Fibroblast of mammary gland (primary cell): Measurements from ENCODE around the gene SLC9A2.

ENCODE experiments used
- DNase-seq: peaks from one replicate; pipeline ENCODE4 v3.0.0-alpha.2; 2010; ENCODE audit warnings: low read depth
- H3K4me3 ChIP-seq: 2 replicates; pipeline ENCODE4 v1.5.1; 2011; ENCODE audit warnings: low read depth, mild to moderate bottlenecking, low read length, moderate library complexity; ENCODE audit not compliant: control insufficient read depth
- CTCF ChIP-seq: conservative IDR thresholded peaks from 2 replicates; pipeline ENCODE4 v1.5.1; 2011; ENCODE audit warnings: low read depth, low read length, inconsistent platforms; ENCODE audit not compliant: control insufficient read depth, insufficient read depth

The SLC9A2 gene

GRCh38 chr2:102678442-102678841 is 59.1 kb downstream of the SLC9A2 start:
- TF ChIP-seq CTCF, result no peak
- H3K4me3 ChIP-seq, result no peak overlapping the region
- DNase-seq, result no peak

- no peak for DNase-seq
- no peak overlapping the region for H3K4me3 ChIP-seq
- no peak for TF ChIP-seq CTCF
These were observed 67.4 kb downstream of the SLC9A2 start for GRCh38 chr2:102686479-102687439.

GRCh38 chr2:102690012-102690411 is 70.7 kb downstream of the SLC9A2 start:
- TF ChIP-seq CTCF, result no peak
- H3K4me3 ChIP-seq, result no peak overlapping the region
- no peak for DNase-seq

- TF ChIP-seq CTCF, result no peak
- no peak overlapping the region for H3K4me3 ChIP-seq
- no peak for DNase-seq
These were observed 77.1 kb downstream of the SLC9A2 start for GRCh38 chr2:102696463-102696862.

GRCh38 chr2:102698369-102699111 is 79.2 kb downstream of the SLC9A2 start:
- H3K4me3 ChIP-seq, result no peak overlapping the region
- peak; percentile 57 for DNase-seq
- no peak for TF ChIP-seq CTCF

GRCh38 chr2:102703305-102703704 is 84.0 kb downstream of the SLC9A2 start:
- H3K4me3 ChIP-seq, result no peak overlapping the region
- no peak for TF ChIP-seq CTCF
- no peak for DNase-seq
